DMS 273 treated with DMSO at 0.1 percent for 48 hours (cell line): Measurements from ENCODE around the gene LRFN5.
A peak's percentile ranks its signal among the peaks of the same experiment; 100 is the strongest.
"Not testable (repeated sequence)": the region's sequence is repeated elsewhere in the genome, so short reads cannot be mapped to it uniquely, and the experiment has no call there.

Experiments
- DNase-seq: peaks from one replicate; lab custom pipeline; 2025; lab: John Stamatoyannopoulos, UW

The LRFN5 gene

DNA sequence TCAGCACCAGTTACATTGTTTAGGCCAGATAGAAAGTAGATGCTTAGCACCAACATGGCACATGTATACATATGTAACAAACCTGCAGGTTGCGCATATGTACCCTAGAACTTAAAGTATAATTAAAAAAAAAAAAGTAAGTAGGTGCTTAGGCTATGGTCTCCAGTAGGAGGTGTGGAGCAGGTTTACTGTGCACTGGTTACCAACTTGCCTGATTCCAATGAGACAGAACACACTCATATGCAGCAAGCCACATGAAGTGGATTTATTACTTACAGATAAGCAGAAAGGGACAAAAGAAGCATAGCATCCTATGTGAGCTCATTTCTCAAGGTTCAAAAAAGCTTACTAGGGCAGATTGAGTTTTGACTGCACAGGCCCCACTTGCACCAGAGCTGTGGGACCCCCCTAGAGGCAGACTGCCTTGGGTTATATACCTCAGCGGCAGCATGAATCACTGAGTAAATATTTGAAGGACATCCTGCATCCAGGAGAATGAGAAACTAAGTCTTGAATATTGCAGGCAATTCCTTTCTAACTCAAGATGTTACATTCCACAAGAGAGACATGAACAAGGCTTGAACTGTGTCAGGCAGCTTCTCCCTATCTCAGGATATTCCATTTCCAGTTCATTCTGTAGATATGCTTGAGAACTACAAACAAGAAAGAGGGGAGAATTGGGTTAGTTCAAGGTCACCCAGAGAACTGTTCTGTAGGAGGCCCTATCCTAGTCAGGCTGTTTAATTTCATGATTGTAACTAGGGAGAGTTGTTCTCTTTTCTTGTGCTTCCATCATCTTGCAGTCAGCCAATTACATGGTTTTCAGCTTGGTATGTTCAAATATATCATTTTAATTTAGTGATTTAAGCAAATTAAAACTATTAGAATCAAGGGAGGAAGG, 30.1 kb downstream of the LRFN5 start:
- DNase-seq, result no peak

DNA sequence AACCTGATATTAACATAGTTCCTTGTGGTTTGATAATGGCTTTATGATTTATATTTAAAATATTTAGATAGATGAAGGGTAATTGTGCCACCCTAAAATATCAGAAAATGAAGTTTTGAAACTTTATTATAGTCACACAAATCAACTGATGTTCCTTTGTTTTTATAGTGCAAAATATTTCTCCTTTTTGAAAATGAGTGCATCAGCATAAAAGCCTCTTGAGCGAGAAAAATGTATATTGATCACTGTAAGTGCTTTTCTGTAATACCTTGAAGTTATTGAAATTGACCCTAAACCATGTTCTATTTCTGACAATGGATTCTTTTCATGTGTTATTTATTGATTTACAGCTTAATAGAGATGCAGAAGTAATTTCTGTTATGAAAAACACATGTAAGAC, 35.0 kb downstream of the LRFN5 start:
- DNase-seq, result no peak

DNA sequence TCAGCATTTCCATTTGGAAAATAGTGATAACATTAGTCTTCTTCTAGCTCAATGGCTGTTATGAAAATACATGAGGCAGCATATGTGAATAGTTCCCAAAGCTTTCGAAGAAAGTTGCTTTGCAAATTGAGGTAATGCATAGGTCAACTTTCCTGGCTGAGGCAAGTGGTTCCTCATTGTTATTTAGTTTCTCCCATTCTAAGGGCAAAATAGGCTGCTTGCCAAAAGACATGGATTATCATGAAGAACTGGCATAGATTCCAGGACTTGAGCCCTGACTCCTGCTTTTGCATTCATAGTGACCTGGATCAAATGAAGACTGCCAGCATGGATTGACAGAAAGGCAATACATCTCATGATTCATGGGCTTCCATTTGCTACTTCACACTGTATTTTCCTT, 35.7 kb downstream of the LRFN5 start:
- DNase-seq, result no peak

DNA sequence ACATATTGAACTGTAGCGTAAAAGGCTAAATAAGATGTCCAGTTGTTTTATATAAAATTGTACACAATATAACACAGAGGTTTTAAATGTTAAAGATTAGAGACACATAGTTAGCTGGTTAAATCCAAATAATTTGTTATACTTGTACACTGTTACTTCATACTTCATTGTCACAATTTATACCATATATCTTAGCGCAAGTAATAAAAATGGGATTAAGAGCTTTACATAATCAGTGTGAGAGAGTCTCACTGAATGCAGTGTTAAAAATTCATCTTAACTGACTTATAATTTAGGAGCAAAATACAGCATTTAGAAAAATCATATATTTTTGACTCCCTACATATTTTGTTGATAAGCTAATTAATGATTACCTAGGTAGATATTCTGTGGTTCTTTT, 36.1 kb downstream of the LRFN5 start:
- DNase-seq, result no peak

DNA sequence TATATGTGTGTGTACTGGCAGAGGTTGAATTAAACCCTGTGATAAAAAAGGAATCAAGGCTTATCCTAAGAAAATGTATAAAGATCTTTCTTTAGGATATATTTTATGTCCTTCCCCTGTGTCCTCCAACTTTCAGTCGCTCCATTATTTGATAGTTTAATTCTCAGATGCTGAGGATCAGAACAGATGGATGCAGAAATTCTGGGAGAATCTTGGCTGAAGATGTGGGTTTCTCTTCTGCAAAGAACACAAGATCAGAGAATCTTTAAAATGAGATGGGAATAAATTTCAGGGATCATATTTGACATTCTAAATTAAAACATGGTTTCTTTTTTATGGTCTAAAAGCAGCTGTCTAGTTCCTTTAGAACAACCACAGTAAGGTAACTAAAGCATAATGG, 37.9 kb downstream of the LRFN5 start:
- no peak for DNase-seq

DNA sequence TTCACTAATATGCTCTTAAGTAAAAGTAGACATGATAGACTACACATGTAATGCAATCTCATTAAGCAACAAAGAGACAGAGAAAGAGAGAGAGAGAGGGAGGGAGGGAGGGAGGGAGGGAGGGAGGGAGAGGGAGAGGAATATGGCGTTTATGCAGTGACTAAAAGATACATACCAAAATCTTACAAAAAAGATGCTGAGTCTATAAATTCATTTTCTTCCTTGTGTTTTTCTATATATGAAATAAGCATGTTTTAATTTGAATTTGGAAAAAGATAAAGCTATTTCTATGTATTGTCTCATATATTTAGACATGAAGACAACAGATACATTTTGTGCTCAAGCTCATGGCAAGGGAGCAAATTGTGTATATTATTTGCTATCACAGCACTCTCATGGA, 44.1 kb downstream of the LRFN5 start:
- DNase-seq, result no peak

DNA sequence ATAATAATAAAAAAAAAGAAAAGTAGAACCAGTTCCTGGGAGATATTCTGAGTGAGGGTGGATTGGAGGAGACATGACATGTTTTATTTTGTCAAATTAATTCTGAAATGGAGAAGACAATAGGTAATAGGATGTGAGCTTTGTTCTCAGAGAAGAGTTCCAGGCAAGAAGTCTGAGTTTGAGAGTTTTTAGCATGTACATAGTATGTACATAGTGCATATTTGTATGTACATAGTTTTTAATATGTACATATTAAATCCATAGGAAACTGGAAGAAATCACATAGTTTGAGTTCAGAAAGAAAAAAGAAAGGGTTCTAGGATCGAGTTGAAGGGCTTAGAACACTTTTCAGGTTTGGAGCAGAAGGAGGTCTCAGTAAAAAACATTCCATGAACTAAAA, 47.5 kb downstream of the LRFN5 start:
- DNase-seq, result no peak

DNA sequence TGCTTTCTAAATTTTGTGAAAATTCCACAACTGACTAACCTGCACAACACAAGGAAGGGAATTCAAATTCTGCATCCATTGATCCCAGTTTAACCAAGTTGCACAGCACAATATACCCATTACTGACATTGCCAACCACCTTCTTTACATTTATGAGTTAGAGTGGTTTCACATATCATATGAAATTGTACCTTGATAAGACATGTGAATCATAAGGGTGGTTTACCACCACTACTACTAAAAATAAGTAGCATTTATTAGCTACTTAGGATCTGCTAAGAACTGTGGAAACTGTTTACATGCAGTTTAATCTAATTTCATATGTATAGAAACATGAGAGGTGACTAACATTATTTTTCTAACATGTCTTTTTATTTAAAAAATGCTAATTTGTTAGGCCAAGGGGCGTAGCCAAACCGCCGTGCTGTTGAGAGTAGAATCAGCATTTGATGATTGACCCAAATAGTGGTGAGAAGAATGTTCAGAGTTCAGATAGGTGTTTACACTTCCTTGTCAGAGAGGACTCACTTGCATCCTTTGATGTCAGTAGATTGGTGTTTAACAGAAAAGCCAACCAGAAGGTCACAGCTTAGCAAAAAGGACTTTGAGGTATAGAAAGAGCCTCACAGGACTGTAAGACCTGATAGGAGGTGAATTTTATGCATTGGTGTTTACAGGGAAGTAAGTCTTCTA, 56.2 kb downstream of the LRFN5 start:
- no peak for DNase-seq

DNA sequence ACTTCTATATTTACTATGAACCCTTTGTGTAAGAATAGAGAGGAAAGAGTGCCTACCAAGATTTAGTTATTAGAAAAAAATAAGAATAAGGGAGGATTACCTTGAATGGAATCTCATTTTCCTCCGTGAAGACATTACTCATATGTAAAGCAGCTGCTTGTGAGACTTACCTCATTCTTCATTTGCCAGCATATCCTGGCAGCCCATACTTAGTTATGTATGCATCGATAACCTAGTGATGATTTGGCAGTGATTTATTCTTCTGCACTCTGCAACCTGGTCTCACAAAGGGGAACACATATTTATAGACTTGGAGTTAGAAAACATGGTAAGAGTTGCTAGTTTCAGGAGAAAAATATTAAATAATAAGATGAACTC, 56.8 kb downstream of the LRFN5 start:
- DNase-seq, result peak; percentile 24

DNA sequence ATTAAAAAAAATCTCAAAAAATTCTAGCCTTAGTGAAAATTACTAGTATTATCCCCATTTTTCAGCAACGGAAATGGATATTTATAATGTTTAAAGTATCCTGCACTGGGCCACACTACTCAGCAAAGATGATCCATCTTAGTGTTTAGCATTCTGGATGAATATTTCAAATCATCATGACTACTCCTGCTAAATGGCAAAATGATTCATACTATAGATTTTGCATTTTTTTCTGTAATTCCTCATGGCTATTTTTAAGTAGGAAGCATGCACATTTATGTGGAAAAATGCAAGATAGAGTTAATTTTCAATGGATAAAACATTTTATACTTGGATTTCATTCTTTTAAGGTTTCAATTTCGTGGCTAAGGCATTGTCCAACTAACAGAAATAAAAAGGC, 59.6 kb downstream of the LRFN5 start:
- DNase-seq, result no peak

DNA sequence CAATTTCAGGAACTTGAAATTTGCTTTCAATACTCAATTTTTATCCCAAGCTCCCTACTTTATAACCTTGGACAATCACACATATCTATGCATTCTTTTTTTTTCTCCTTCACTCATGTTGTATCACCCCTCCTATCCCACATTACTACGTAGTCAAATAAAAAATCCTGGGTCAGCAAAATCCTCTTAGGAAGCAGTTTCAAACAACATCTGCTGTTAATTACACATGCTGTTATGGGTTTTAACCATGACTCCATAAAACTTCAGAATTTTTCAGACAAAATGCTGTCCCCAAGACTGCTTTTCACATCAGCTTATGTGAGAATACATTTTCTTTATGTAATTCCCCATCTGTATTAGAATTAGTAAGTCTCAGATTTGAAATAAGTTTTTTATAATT, 61.7 kb downstream of the LRFN5 start:
- peak; percentile 67 for DNase-seq

DNA sequence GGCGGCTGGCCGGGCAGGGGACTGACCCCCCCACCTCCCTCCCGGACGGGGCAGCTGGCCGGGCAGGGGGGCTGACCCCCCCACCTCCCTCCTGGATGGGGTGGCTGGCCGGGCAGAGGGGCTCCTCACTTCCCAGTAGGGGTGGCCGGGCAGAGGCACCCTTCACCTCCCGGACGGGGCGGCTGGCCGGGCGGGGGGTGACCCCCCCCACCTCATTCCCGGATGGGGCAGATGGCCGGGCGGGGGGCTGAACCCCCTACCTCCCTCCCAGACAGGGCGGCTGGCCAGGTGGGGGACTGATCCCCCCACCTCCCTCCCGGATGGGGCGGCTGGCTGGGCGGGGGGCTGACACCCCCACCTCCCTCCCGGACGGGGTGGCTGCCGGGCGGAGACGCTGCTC, 66.9 kb downstream of the LRFN5 start:
- DNase-seq, result not testable (repeated sequence)

DNA sequence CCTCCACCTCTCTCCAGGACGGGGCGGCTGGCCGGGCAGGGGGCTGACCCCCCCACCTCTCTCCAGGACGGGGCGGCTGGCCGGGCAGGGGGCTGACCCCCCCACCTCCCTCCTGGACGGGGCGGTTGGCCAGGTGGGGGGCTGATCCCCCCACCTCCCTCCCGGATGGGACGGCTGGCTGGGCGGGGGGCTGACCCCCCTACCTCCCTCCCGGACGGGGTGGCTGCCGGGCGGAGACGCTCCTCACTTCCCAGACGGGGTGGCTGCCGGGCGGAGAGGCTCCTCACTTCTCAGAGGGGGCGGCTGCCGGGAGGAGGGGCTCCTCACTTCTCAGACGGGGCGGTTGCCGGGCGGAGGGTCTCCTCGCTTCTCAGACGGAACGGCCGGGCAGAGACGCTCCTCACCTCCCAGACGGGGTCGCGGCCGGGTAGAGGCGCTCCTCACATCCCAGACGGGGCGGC, 67.9 kb downstream of the LRFN5 start:
- DNase-seq, result not testable (repeated sequence)

DNA sequence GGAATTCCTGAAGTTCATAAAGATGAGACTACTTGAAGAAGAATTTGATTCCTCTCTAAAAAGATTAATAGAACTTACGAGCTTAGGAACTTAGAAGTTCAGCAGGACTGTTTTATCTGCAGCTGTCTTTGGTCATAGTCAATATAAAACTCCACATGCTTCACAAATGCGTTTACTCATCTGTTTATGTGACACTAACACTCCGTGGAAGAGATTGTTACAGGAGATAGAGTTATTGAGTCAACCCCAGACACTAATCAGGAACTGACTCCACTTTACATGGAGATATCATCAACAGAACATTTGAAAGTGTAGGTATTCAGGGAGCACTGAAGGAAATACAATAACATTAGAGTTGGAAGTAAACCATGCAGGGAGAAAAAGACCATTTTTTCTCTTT, 92.8 kb downstream of the LRFN5 start:
- DNase-seq, result no peak

DNA sequence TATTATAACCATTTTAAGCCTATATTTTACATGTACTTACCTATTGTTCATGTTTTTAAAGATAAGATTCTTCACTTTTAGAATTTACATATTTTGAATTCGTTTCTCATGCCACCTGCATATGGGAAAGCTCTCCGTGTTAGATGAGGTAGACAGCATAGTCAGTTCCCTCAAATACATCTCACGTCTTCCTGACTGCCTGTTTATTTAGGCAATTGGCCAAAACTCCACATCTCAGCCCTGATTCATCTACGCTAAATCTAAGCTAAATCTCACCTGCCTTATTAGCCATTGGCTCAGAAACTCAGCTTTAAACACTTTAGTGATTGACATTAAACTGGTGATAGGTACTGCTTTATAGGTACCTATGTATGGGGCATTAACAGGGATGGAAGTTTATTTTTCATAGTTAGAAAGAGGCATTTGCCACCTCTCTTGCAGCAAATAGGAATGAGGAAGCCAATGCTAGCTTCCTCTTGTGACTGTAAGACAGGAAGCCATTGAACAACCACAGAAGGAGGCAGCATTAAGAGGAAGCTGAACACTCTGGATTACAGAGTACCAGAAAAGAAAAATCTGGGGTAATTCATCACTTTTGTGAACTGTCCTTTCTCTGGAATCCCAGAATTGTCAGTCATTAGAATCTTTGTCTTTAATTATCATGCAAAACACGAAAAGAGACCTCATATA, 111.9 kb downstream of the LRFN5 start:
- no peak for DNase-seq

DNA sequence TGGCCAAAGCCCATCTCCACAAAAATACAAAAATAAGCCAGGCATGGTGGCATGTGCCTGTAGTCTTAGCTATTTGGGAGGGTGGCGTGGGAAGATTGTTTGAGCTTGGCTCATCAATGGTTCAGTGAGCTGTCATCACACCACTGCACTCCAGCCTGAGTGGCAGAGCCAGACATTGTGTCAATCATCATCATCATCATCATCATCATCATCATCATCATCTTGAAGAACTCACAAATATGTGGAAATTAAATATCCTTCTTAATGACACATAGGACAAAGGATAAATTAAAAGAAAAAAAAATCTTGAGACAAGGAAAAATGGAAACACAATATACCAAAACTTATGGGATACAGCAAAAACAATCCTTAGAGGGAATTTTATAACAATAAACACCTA, 132.5 kb downstream of the LRFN5 start:
- DNase-seq, result no peak

DNA sequence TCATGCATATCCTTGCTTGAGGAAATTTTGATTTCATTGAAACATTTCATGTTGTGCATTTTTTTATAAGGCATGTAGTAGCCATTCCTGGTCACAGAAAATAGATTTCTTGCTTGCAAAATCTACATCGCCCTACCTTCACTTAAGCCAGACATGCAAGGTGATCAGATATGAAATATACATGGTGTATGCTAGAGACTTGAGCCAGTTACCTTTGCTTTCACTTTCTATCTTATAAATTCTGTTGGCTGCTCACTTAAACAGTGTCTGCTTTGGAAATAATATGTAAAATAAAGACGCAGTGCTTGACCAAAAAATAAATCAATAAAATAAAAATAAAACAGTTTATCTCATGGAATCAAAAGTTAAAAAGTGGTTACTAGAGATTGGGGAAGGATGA, 136.5 kb downstream of the LRFN5 start:
- DNase-seq, result no peak

DNA sequence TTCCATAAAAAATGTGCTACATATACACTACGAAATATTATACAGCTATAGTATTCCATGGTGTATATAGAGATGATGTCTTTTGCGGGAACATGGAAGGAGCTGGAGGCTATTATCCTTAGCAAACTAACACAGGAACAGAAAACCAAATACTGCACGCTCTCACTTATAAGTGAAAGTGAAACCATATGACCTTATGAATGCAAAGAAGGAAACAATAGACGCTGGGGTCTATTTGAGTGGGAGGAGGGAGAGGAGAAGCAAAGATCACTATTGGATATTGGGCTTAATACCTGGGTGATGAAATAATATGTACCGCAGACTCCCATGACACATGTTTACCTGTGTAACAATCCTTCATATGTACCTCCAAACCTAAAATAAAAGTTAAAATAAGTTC, 142.8 kb downstream of the LRFN5 start:
- DNase-seq, result no peak

DNA sequence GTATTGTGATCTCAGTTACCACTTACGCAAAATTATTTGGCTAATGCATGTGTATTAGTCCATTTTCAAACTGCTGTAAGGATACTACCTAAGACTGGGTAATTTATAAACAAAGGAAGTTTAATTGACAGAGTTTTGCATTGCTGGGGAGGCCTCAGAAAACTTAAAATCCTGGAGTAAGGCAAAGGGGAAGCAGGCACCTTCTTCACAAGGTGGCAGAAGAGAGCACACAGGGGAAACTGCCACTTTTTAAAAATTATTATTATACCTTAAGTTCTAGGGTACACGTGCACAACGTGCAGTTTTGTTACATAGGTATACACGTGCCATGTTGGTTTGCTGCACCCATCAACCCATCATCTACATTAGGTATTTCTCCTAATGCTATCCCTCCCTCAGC, 143.9 kb downstream of the LRFN5 start:
- not testable (repeated sequence) for DNase-seq

DNA sequence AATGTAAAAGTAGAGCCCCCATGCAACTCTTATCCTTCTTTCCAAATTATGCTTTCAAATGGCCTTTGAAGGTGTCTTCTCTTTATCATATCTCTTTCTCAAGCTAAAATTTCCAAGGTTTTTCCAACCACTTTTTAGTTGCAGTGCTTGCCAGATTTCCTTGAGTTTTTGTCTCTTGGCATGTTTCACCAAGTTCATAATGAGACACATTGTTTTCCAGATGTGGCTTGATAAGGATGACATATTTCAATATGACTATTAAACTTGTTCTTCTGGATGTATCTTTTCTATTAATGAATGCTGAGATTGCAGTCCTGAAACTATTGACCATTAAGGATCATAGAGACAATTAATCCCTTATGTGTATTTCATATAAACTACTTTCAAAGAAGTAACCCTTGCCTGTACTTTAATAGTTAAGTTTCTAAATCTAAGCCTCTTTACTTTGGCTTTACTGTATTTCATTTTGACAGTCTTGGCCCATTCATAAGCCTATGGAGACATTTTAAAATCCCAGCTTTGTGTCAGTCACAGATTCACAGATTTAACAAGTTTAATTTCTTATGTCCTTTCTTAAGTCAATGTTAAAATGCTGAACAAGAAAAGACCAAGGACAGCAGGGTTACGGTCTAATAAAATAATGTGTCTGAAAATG, 151.5 kb downstream of the LRFN5 start:
- no peak for DNase-seq

DNA sequence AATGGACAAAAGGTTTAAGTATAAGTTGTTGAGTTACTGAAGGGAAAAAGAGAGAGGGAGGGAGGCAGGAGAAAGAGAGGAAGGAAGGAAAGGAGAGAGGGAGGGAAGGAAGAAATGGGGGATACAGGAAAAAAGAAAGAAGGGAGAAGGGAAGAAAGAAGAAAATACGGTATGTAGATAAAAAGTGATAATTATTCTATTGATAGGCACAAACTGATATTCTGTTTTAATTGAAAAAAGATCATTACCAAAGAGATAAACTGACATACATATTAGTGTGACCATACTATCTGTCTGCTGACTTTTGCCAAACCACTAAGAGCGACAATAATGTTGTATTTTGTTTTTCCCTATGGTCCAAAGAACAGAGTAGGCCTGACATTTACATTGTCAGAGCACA, 154.5 kb downstream of the LRFN5 start:
- no peak for DNase-seq

DNA sequence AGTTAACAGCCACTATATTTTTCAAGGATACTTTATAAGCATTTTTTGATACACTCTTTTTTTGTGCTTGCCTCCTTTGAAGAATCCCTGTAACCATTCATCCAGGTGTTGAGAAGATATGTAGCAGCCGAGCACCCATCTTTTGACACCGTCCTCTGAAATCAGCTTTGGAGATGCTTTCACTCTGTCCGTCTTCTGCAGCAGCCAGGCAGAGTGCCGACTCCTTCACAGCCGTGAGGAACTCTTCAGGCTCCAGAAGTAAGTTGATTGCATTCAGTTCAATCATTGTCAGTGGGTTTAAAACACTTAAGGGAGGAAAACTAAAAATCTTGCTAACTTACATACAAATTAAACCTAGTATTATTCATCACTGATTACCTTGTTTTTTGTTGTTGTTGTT, 160.1 kb downstream of the LRFN5 start:
- no peak for DNase-seq
